Measurements from ENCODE around the gene OR52K1.
"Not testable (repeated sequence)": the region's sequence is repeated elsewhere in the genome, so short reads cannot be mapped to it uniquely, and the experiment has no call there.

Gene OR52K1

GRCh38 chr11:4482445-4482844, at the start of gene OR52K1:
TSS of gene OR52K1 (plus strand) at chr11:4482646. CDS start at chr11:4488901, 6,255 bp downstream.
- peak; percentile 19 for DNase-seq (ENCODE audit: low spot score)

- DNase-seq (ENCODE audit: low spot score) = no peak
These were observed 48.6 kb upstream of the OR52K1 start for GRCh38 chr11:4433856-4434255.

GRCh38 chr11:4436411-4436810, 46.0 kb upstream of the OR52K1 start:
- DNase-seq (ENCODE audit: low spot score) = no peak

GRCh38 chr11:4441515-4441914, 40.9 kb upstream of the OR52K1 start:
- DNase-seq (ENCODE audit: low spot score) = no peak

- no peak for DNase-seq (ENCODE audit: low spot score)
These were observed 39.1 kb upstream of the OR52K1 start for GRCh38 chr11:4443232-4443891.

GRCh38 chr11:4448995-4449394, 33.5 kb upstream of the OR52K1 start, which contains the start of gene OR52K2:
TSS of gene OR52K2 (plus strand) at chr11:4449295. CDS start at chr11:4449340, 45 bp downstream.
- DNase-seq (ENCODE audit: low spot score) = no peak

- no peak for DNase-seq (ENCODE audit: low spot score)
These were observed 29.3 kb upstream of the OR52K1 start for GRCh38 chr11:4453118-4453517.

- DNase-seq (ENCODE audit: low spot score) = no peak
These were observed 28.4 kb upstream of the OR52K1 start for GRCh38 chr11:4454021-4454420.

GRCh38 chr11:4455419-4455818, 27.0 kb upstream of the OR52K1 start:
- peak; percentile 51 for DNase-seq (ENCODE audit: low spot score)

- peak; percentile 46 for DNase-seq (ENCODE audit: low spot score)
These were observed 22.9 kb upstream of the OR52K1 start for GRCh38 chr11:4459500-4459899.

- no peak for DNase-seq (ENCODE audit: low spot score)
These were observed 22.3 kb upstream of the OR52K1 start for GRCh38 chr11:4460151-4460550.

GRCh38 chr11:4464216-4465159, 18.0 kb upstream of the OR52K1 start:
- no peak for DNase-seq (ENCODE audit: low spot score)

GRCh38 chr11:4465407-4465806, 17.0 kb upstream of the OR52K1 start:
- DNase-seq (ENCODE audit: low spot score) = no peak

- DNase-seq (ENCODE audit: low spot score) = no peak
These were observed 16.1 kb upstream of the OR52K1 start for GRCh38 chr11:4466131-4466870.

GRCh38 chr11:4466871-4467442, 15.5 kb upstream of the OR52K1 start:
- no peak for DNase-seq (ENCODE audit: low spot score)

GRCh38 chr11:4467811-4468606, 14.4 kb upstream of the OR52K1 start:
- DNase-seq (ENCODE audit: low spot score) = no peak

- DNase-seq (ENCODE audit: low spot score) = no peak
These were observed 2.8 kb upstream of the OR52K1 start for GRCh38 chr11:4479644-4480043.

- no peak for DNase-seq (ENCODE audit: low spot score)
These were observed 1.7 kb upstream of the OR52K1 start for GRCh38 chr11:4480577-4481239.

GRCh38 chr11:4481240-4481582, 1.2 kb upstream of the OR52K1 start:
- no peak for DNase-seq (ENCODE audit: low spot score)

GRCh38 chr11:4484310-4484709, 1.9 kb downstream of the OR52K1 start:
- DNase-seq (ENCODE audit: low spot score) = no peak

- DNase-seq (ENCODE audit: low spot score) = not testable (repeated sequence)
These were observed 9.0 kb downstream of the OR52K1 start for GRCh38 chr11:4491405-4491804.

All from globus pallidus (tissue), 1 donor.